HEK293T (cell line): ENCODE results near the gene BICC1.

ENCODE experiments used
- CTCF ChIA-PET: fragments of 350-600 bp; formaldehyde crosslinking; extraction: SDS; loops from one replicate; lab custom pipeline; 2021; ENCODE audit warnings: antibody characterized with exemption, inconsistent platforms; lab: Yijun Ruan, JAX
- POLR2A ChIA-PET: fragments of 350-600 bp; formaldehyde crosslinking; extraction: SDS; loops from one replicate; lab custom pipeline; 2020; ENCODE audit warnings: antibody characterized with exemption, inconsistent platforms; lab: Yijun Ruan, JAX
- DNase-seq: peaks from one replicate; pipeline ENCODE4 v3.0.0; 2012; ENCODE audit warnings: mixed read lengths; ENCODE audit errors: extremely low spot score
- ARNT ChIP-seq: fragments of 450-650 bp; IDR thresholded peaks from 2 replicates; pipeline ENCODE4 v1.6.1; 2017; ENCODE audit warnings: mild to moderate bottlenecking
- BHLHE40 ChIP-seq: fragments of 450-650 bp; IDR thresholded peaks from 2 replicates; pipeline ENCODE4 v1.6.1; 2016; ENCODE audit warnings: mild to moderate bottlenecking, moderate library complexity, borderline replicate concordance
- CTBP1 ChIP-seq: fragments of 450-650 bp; IDR thresholded peaks from 2 replicates; pipeline ENCODE4 v1.6.1; 2016; ENCODE audit warnings: borderline replicate concordance
- ELF4 ChIP-seq: fragments of 450-650 bp; IDR thresholded peaks from 2 replicates; pipeline ENCODE4 v1.6.1; 2017; ENCODE audit warnings: antibody characterized with exemption
- FOXA1 ChIP-seq: fragments of 450-650 bp; IDR thresholded peaks from 2 replicates; pipeline ENCODE4 v1.6.1; 2016; ENCODE audit warnings: mild to moderate bottlenecking
- FOXK2 ChIP-seq: fragments of 450-650 bp; IDR thresholded peaks from 2 replicates; pipeline ENCODE4 v1.6.1; 2016; ENCODE audit warnings: mild to moderate bottlenecking
- FOXM1 ChIP-seq: fragments of 450-650 bp; IDR thresholded peaks from 2 replicates; pipeline ENCODE4 v1.6.1; 2017; ENCODE audit warnings: mild to moderate bottlenecking, borderline replicate concordance
- HDGF ChIP-seq: fragments of 450-650 bp; IDR thresholded peaks from 2 replicates; pipeline ENCODE4 v1.6.1; 2017; ENCODE audit warnings: antibody characterized with exemption, borderline replicate concordance
- L3MBTL2 ChIP-seq: fragments of 450-650 bp; conservative IDR thresholded peaks from 2 replicates; pipeline ENCODE4 v1.6.1; 2016; ENCODE audit warnings: mild to moderate bottlenecking
- LEF1 ChIP-seq: fragments of 450-650 bp; IDR thresholded peaks from 2 replicates; pipeline ENCODE4 v1.6.1; 2017; ENCODE audit warnings: mild to moderate bottlenecking, borderline replicate concordance
- NFRKB ChIP-seq: fragments of 450-650 bp; IDR thresholded peaks from 2 replicates; pipeline ENCODE4 v1.6.1; 2016; ENCODE audit warnings: mild to moderate bottlenecking, moderate library complexity
- PKNOX1 ChIP-seq: fragments of 450-650 bp; IDR thresholded peaks from 2 replicates; pipeline ENCODE4 v1.6.1; 2016
- SP1 ChIP-seq: fragments of 450-650 bp; IDR thresholded peaks from 2 replicates; pipeline ENCODE4 v1.6.1; 2017
- SUZ12 ChIP-seq: fragments of 450-650 bp; IDR thresholded peaks from 2 replicates; pipeline ENCODE4 v1.6.1; 2016; ENCODE audit warnings: mild to moderate bottlenecking
- TARDBP ChIP-seq: fragments of 450-650 bp; IDR thresholded peaks from 2 replicates; pipeline ENCODE4 v1.6.1; 2016
- ZNF384 ChIP-seq: fragments of 450-650 bp; IDR thresholded peaks from 2 replicates; pipeline ENCODE4 v1.6.1; 2016

The BICC1 gene

GRCh38 chr10:58546137-58546536, 33.5 kb downstream of the BICC1 start:
- TF ChIP-seq ELF4 = no peak
- TF ChIP-seq TARDBP = no peak
- TF ChIP-seq ARNT = no peak
- no peak for TF ChIP-seq CTBP1
- TF ChIP-seq NFRKB = no peak
- no peak for TF ChIP-seq FOXK2
- no peak for TF ChIP-seq ZNF384
- TF ChIP-seq FOXA1 = no peak
- no peak for TF ChIP-seq HDGF
- TF ChIP-seq PKNOX1 = no peak
- no peak for TF ChIP-seq LEF1
- TF ChIP-seq FOXM1 = no peak
- TF ChIP-seq SP1 = no peak
- no peak for TF ChIP-seq BHLHE40
- no peak for TF ChIP-seq SUZ12
- TF ChIP-seq L3MBTL2 = no peak
- ChIA-PET POLR2A (no interaction called here), CTCF (no interaction called here)
- no peak for DNase-seq

GRCh38 chr10:58546722-58547445, 34.2 kb downstream of the BICC1 start:
- DNase-seq = no peak
- CTCF ChIA-PET = no interaction called here
- TF ChIP-seq HDGF = no peak
- no peak for TF ChIP-seq ELF4
- TF ChIP-seq ARNT = no peak
- TF ChIP-seq BHLHE40 = no peak
- no peak for TF ChIP-seq SUZ12
- TF ChIP-seq L3MBTL2 = no peak
- TF ChIP-seq FOXK2 = no peak
- TF ChIP-seq LEF1 = no peak
- no peak for TF ChIP-seq FOXM1
- TF ChIP-seq SP1 = no peak
- no peak for TF ChIP-seq ZNF384
- TF ChIP-seq PKNOX1 = no peak
- TF ChIP-seq TARDBP = no peak
- TF ChIP-seq FOXA1 = no peak
- no peak for TF ChIP-seq NFRKB
- POLR2A ChIA-PET = no interaction called here

DNA sequence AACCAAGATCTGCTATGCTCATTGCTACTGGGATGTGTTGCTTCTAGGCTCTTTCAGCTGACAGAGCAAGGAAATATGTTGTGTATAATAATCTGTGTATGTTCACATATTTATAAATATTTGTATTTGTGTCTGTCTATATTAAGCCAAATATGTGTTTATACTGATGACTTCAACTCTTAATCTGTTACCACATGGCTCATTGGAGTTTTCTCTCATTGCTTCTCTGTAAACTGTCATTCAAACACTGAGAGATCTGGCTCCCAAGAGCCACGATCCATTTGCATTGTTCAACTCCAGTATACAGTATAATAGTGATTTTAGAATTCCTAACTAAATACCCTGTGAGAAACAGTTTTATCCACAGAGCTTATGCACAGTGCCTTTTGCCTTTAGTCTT, 35.3 kb downstream of the BICC1 start:
- no peak for DNase-seq

GRCh38 chr10:58554316-58554715, 41.6 kb downstream of the BICC1 start:
- ChIA-PET POLR2A (no interaction called here), CTCF (no interaction called here)
- no peak for DNase-seq
- TF ChIP-seq SP1 (no peak), FOXA1 (no peak), TARDBP (no peak)

More for the DNA sequence above, 35.3 kb downstream of the BICC1 start:
- TF ChIP-seq FOXK2 (no peak), BHLHE40 (no peak), LEF1 (no peak), ELF4 (no peak), HDGF (no peak), SP1 (no peak), FOXM1 (no peak), L3MBTL2 (no peak)
- POLR2A ChIA-PET = no interaction called here
- CTCF ChIA-PET = interaction anchor here (0.7 kb wide), 1 partner anchor 17 kb away, joined by 5 read pairs; no protein-coding TSS in a partner anchor

DNA sequence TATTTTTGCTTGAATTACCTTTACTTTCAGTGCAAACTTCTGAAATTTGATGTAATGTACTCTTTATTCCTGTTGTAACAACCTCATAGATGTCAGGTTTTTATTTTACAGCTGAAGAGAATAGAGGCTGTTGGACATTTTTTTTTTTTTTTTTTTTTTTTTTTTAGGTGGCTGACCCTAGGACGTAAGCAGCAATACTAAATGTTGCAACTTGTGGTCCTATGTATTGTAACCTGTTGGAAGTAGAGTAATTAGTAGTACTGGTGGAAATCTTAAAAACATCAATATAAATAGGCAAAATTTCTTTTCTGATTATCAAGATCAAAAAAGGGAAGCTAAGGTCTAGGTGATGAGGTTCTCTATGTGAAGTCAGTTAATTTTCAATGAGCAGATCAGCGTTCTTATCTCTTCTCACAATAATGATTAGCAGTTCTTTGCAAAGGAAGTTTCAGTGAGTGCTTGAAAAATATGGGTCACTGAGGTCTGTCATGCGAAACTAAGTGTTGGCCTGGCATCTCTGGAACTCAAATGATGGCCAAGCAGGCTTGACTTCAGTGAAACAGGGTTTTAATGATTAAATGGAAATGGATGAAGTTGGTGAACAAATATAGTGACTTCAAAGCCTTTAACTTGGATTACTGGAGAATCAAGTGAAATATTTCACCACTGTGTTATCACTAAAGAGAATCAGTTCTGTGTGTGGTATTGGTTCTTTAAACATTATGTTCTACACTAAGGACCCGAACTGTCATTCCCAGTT, 42.7 kb downstream of the BICC1 start:
- CTCF ChIA-PET = interaction anchor here (0.6 kb wide), 1 partner anchor 1350 kb away, joined by 3 read pairs; no protein-coding TSS in a partner anchor
- POLR2A ChIA-PET = no interaction called here
- TF ChIP-seq CTBP1 (no peak), SUZ12 (no peak), FOXM1 (no peak), BHLHE40 (no peak), HDGF (no peak), NFRKB (no peak), ELF4 (no peak), TARDBP (no peak), PKNOX1 (no peak)
- no peak for DNase-seq

DNA sequence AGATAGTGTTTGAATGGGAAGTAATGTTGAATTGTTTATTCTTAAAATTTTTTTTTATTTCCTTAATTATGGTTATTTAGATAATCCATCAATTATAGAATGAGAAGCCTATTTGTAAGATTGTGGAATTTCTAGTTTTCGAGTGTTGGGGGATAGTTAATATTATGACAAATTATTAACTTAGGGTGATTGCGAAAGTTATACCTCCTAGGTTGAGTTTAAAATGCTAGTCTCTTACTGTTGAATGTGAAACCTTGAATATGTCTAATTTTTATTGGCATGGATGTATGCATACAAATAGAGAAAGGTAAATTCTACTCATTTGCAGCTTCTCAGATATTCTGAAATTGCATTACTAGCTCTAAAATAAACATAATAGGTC, 43.2 kb downstream of the BICC1 start:
- no peak for DNase-seq
- CTCF ChIA-PET = no interaction called here

More for the DNA sequence above, 43.2 kb downstream of the BICC1 start:
- TF ChIP-seq PKNOX1 (no peak), TARDBP (no peak), LEF1 (no peak), ELF4 (no peak), FOXM1 (no peak), SUZ12 (no peak), ZNF384 (no peak), L3MBTL2 (no peak), ARNT (no peak), NFRKB (no peak), HDGF (no peak), CTBP1 (no peak), FOXK2 (no peak), FOXA1 (no peak)
- POLR2A ChIA-PET = no interaction called here
